Neutrophil (primary cell): Measurements from ENCODE around the gene RPL22L1.

Source experiments
- H3K27ac ChIP-seq: fragments of 200-600 bp; sonication (generic); 2 replicates; pipeline ENCODE4 v1.5.1; 2016; ENCODE audit warnings: mild to moderate bottlenecking, moderate library complexity
- H3K27me3 ChIP-seq: fragments of 200-600 bp; sonication (generic); 2 replicates; pipeline ENCODE4 v1.6.0; 2016; ENCODE audit warnings: mild to moderate bottlenecking
- H3K36me3 ChIP-seq: fragments of 200-600 bp; sonication (generic); 2 replicates; pipeline ENCODE4 v1.5.1; 2017
- H3K4me1 ChIP-seq, 2 experiments: fragments of 200-600 bp in 1 of 2; sonication (generic) in 1 of 2; 1 replicate in 1 of 2; 2 replicates in 1 of 2; pipeline versions ENCODE4 v1.5.1 to v1.6.1; 2013 to 2016; ENCODE audit warnings: low read depth in 1 of 2, low read length in 1 of 2, mild to moderate bottlenecking in 1 of 2, moderate library complexity in 1 of 2; ENCODE audit not compliant: control insufficient read depth in 1 of 2, insufficient read depth in 1 of 2
- H3K4me3 ChIP-seq, 2 experiments: fragments of 200-600 bp in 1 of 2; sonication (generic) in 1 of 2; 1 replicate in 1 of 2; 2 replicates in 1 of 2; pipeline ENCODE4 v1.5.1; 2013 to 2016; ENCODE audit warnings: low read depth in 1 of 2, low read length in 1 of 2, mild to moderate bottlenecking in 1 of 2, moderate library complexity in 1 of 2
- H3K9me3 ChIP-seq: fragments of 200-600 bp; sonication (generic); 2 replicates; pipeline ENCODE4 v1.5.1; 2016
- CTCF ChIP-seq: fragments of 200-600 bp; sonication (generic); IDR thresholded peaks from 2 replicates; pipeline ENCODE4 v1.5.1; 2016; ENCODE audit warnings: antibody characterized with exemption

The RPL22L1 gene

GRCh38 chr3:170869645-170870593 lies at the start of gene RPL22L1:
Gene RPL22L1 (minus strand): TSS chr3:170870195. CDS start chr3:170870167, 28 bp downstream.
- peak within 1 kb of the TSS; percentile 73 to 89 for H3K4me3 ChIP-seq
- peaks cover 29 to 34% of the 10 kb centered on the region in 2 experiments for H3K4me1 ChIP-seq
- H3K9me3 ChIP-seq, result no peaks in the 10 kb centered on the region
- peaks cover 17% of the 10 kb centered on the region for H3K36me3 ChIP-seq
- H3K27me3 ChIP-seq, result no peaks in the 10 kb centered on the region
- TF ChIP-seq CTCF, result peak; percentile 14
- H3K27ac ChIP-seq, result peak within 1 kb of the TSS; percentile 83

GRCh38 chr3:170918715-170919114 lies 48.7 kb upstream of the RPL22L1 start:
- TF ChIP-seq CTCF, result no peak
- H3K27ac ChIP-seq, result no peak overlapping the region
- peaks cover 9% of the 10 kb centered on the region for H3K9me3 ChIP-seq

GRCh38 chr3:170914690-170915089 lies 44.7 kb upstream of the RPL22L1 start:
- H3K27me3 ChIP-seq, result peaks cover 21% of the 10 kb centered on the region
- no peak overlapping the region for H3K4me3 ChIP-seq
- peaks cover 9% of the 10 kb centered on the region for H3K9me3 ChIP-seq
- H3K27ac ChIP-seq, result no peak overlapping the region
- no peaks in the 10 kb centered on the region for H3K4me1 ChIP-seq
- no peak for TF ChIP-seq CTCF
- H3K36me3 ChIP-seq, result no peaks in the 10 kb centered on the region

More at GRCh38 chr3:170918715-170919114, 48.7 kb upstream of the RPL22L1 start:
- H3K4me1 ChIP-seq, result no peaks in the 10 kb centered on the region
- no peak overlapping the region for H3K4me3 ChIP-seq
- H3K36me3 ChIP-seq, result no peaks in the 10 kb centered on the region
- H3K27me3 ChIP-seq, result no peaks in the 10 kb centered on the region

GRCh38 chr3:170914212-170914611 lies 44.2 kb upstream of the RPL22L1 start:
- Histone ChIP-seq H3K27ac (no peak overlapping the region), H3K4me3 (no peak overlapping the region), H3K36me3 (no peaks in the 10 kb centered on the region), H3K4me1 (no peaks in the 10 kb centered on the region), H3K27me3 (peaks cover 26% of the 10 kb centered on the region), H3K9me3 (peaks cover 8% of the 10 kb centered on the region)
- TF ChIP-seq CTCF, result no peak

GRCh38 chr3:170911051-170911450 lies 41.1 kb upstream of the RPL22L1 start:
- Histone ChIP-seq H3K9me3 (no peaks in the 10 kb centered on the region), H3K27me3 (peaks cover 58% of the 10 kb centered on the region), H3K4me3 (no peak overlapping the region), H3K27ac (no peak overlapping the region), H3K36me3 (no peaks in the 10 kb centered on the region), H3K4me1 (peaks cover 9 to 16% of the 10 kb centered on the region in 2 experiments)
- no peak for TF ChIP-seq CTCF
